OCI-M2 (cell line): ENCODE results near the gene KRTAP2-1.
"Not testable (repeated sequence)": the region's sequence is repeated elsewhere in the genome, so short reads cannot be mapped to it uniquely, and the experiment has no call there.

Experiments used
- DNase-seq: peaks from one replicate; lab custom pipeline; 2025; ENCODE audit not compliant: unreplicated experiment; lab: John Stamatoyannopoulos, UW

The KRTAP2-1 gene

GRCh38 chr17:41046735-41047465 is at the start of gene KRTAP2-1:
Gene KRTAP2-1 (minus strand): TSS chr17:41047316. CDS start chr17:41047267, 49 bp downstream.
- DNase-seq = not testable (repeated sequence)

GRCh38 chr17:41096055-41096454 is 48.9 kb upstream of the KRTAP2-1 start:
- DNase-seq = no peak

- DNase-seq = not testable (repeated sequence)
Measured at GRCh38 chr17:41088760-41089352, 41.7 kb upstream of the KRTAP2-1 start.

GRCh38 chr17:41084100-41084856 is 37.2 kb upstream of the KRTAP2-1 start, which contains the start of gene KRTAP4-7:
Gene KRTAP4-7 (plus strand): TSS chr17:41084150. CDS start chr17:41084207, 57 bp downstream.
- DNase-seq = not testable (repeated sequence)

GRCh38 chr17:41083427-41083826 is 36.3 kb upstream of the KRTAP2-1 start:
- not testable (repeated sequence) for DNase-seq

GRCh38 chr17:41082626-41083025 is 35.5 kb upstream of the KRTAP2-1 start:
- DNase-seq = no peak

- no peak for DNase-seq
Measured at GRCh38 chr17:41076788-41077187, 29.7 kb upstream of the KRTAP2-1 start.

- no peak for DNase-seq
Measured at GRCh38 chr17:41073676-41074075, 26.6 kb upstream of the KRTAP2-1 start.

- DNase-seq = no peak
Measured at GRCh38 chr17:41071606-41072360, 24.7 kb upstream of the KRTAP2-1 start.

- no peak for DNase-seq
Measured at GRCh38 chr17:41069031-41069430, 21.9 kb upstream of the KRTAP2-1 start.

GRCh38 chr17:41067281-41067680 is 20.2 kb upstream of the KRTAP2-1 start:
- DNase-seq = no peak

- no peak for DNase-seq
Measured at GRCh38 chr17:41065829-41066624, 18.9 kb upstream of the KRTAP2-1 start, which contains the start of gene KRTAP2-4. Gene KRTAP2-4 (minus strand): TSS chr17:41065879. CDS start chr17:41065845, 34 bp downstream.

GRCh38 chr17:41065016-41065689 is 18.0 kb upstream of the KRTAP2-1 start:
- DNase-seq = not testable (repeated sequence)

- DNase-seq = no peak
Measured at GRCh38 chr17:41064301-41064700, 17.2 kb upstream of the KRTAP2-1 start.

GRCh38 chr17:41063449-41063848 is 16.3 kb upstream of the KRTAP2-1 start:
- no peak for DNase-seq

- no peak for DNase-seq
Measured at GRCh38 chr17:41061964-41062363, 14.8 kb upstream of the KRTAP2-1 start.

- DNase-seq = no peak
Measured at GRCh38 chr17:41060052-41060604, 13.0 kb upstream of the KRTAP2-1 start, which contains the start of gene KRTAP2-3. Gene KRTAP2-3 (minus strand): TSS chr17:41060114. CDS start chr17:41060050, 64 bp downstream.

- DNase-seq = not testable (repeated sequence)
Measured at GRCh38 chr17:41059276-41060051, 12.3 kb upstream of the KRTAP2-1 start.
